Left ventricle myocardium inferior (tissue), 1 donor: Measurements from ENCODE around the gene UROD. TPM values are rescaled to one million over a fixed set of nuclear protein-coding genes. Genes with fewer than 3 reads are reported as not detected.
"Not testable (repeated sequence)": the region's sequence is repeated elsewhere in the genome, so short reads cannot be mapped to it uniquely, and the experiment has no call there.

Experiments used
- DNase-seq: peaks from one replicate; pipeline ENCODE4 v3.0.0-alpha.2; 2020
- H3K27ac ChIP-seq: fragments of 200-600 bp; replicated peaks from 2 replicates; pipeline ENCODE4 v1.8.0; 2021
- H3K27me3 ChIP-seq: fragments of 200-600 bp; 2 replicates; pipeline ENCODE4 v1.8.0; 2021; ENCODE audit warnings: low read depth
- H3K36me3 ChIP-seq: fragments of 200-600 bp; 2 replicates; pipeline ENCODE4 v1.8.0; 2021
- H3K4me1 ChIP-seq: fragments of 200-600 bp; 2 replicates; pipeline ENCODE4 v1.8.0; 2021
- H3K4me3 ChIP-seq: fragments of 200-600 bp; 2 replicates; pipeline ENCODE4 v1.8.0; 2021; ENCODE audit warnings: mild to moderate bottlenecking, moderate library complexity
- H3K9me3 ChIP-seq: fragments of 200-600 bp; replicated peaks from 2 replicates; pipeline ENCODE4 v1.8.0; 2021
- CTCF ChIP-seq: fragments of 200-600 bp; IDR thresholded peaks from 2 replicates; pipeline ENCODE4 v1.8.0; 2021; ENCODE audit warnings: antibody characterized with exemption, mild to moderate bottlenecking, borderline replicate concordance
- intact Hi-C: fragments of 100-400 bp; cut with micrococcal nuclease; formaldehyde crosslinking; loops from one replicate; pipeline ENCODE4 v1.11.0; 2022
- total RNA-seq: library from RNA; stranded (reverse); fragmentation: NEBNext Ultra II Directional; extraction: Animal tissue kit (Norgen Biotek cat#: 25700); gene quantifications from one replicate; pipeline ENCODE4 v1.2.1, GENCODE V29; 2021
- donor health status: DM: no; HTN: yes; CAD: no; lungs with severe emphysema.

The UROD gene
- total RNA-seq, 1 donor from 2014 or later: 67.5 TPM

- DNase-seq: no peak
- Histone ChIP-seq H3K36me3 (peaks cover 88% of the 10 kb centered on the region), H3K4me3 (no peak overlapping the region), H3K27me3 (no peaks in the 10 kb centered on the region), H3K27ac (no peak overlapping the region), H3K9me3 (no peaks in the 10 kb centered on the region), H3K4me1 (peaks cover 14% of the 10 kb centered on the region)
- TF ChIP-seq CTCF: no peak
- intact Hi-C loops: no loop called here
These were observed 35.8 kb upstream of the UROD start for GRCh38 chr1:44976252-44976651.

GRCh38 chr1:44977372-44977771 is 34.7 kb upstream of the UROD start:
- H3K4me3 ChIP-seq, H3K27ac ChIP-seq, intact Hi-C loops, H3K9me3 ChIP-seq, DNase-seq, H3K27me3 ChIP-seq: not testable (repeated sequence)
- Histone ChIP-seq H3K4me1 (peaks cover 26% of the 10 kb centered on the region), H3K36me3 (peaks cover 79% of the 10 kb centered on the region)

GRCh38 chr1:44985747-44986359 is 26.2 kb upstream of the UROD start:
- H3K4me1 ChIP-seq: peaks cover 39% of the 10 kb centered on the region
- no peak for DNase-seq
- peak overlapping the region; percentile 88 for H3K27ac ChIP-seq
- TF ChIP-seq CTCF: no peak
- H3K36me3 ChIP-seq: peaks cover 4% of the 10 kb centered on the region
- H3K9me3 ChIP-seq: no peaks in the 10 kb centered on the region
- no peaks in the 10 kb centered on the region for H3K27me3 ChIP-seq
- intact Hi-C loops: loop anchor here (10.0 kb wide), 1 partner anchor 131 kb away; no protein-coding TSS in a partner anchor
- H3K4me3 ChIP-seq: peak overlapping the region; percentile 82

- Histone ChIP-seq H3K27ac (no peak overlapping the region), H3K4me3 (no peak overlapping the region), H3K4me1 (peaks cover 15% of the 10 kb centered on the region), H3K36me3 (no peaks in the 10 kb centered on the region), H3K27me3 (no peaks in the 10 kb centered on the region), H3K9me3 (no peaks in the 10 kb centered on the region)
- TF ChIP-seq CTCF: no peak
- intact Hi-C loops: loop anchor here (10.0 kb wide), 1 partner anchor 134 kb away; no protein-coding TSS in a partner anchor
- DNase-seq: no peak
These were observed 23.4 kb upstream of the UROD start for GRCh38 chr1:44988531-44989156.

- Histone ChIP-seq H3K4me3 (no peak overlapping the region), H3K36me3 (no peaks in the 10 kb centered on the region), H3K9me3 (no peaks in the 10 kb centered on the region), H3K27me3 (no peaks in the 10 kb centered on the region), H3K4me1 (no peaks in the 10 kb centered on the region), H3K27ac (peak overlapping the region; percentile 9)
- no peak for DNase-seq
- intact Hi-C loops: no loop called here
- no peak for TF ChIP-seq CTCF
These were observed 17.6 kb upstream of the UROD start for GRCh38 chr1:44994309-44994898.
